Astrocyte (in vitro differentiated cells and primary cell): ENCODE measurements around the gene SYNDIG1L. TPM values are rescaled to one million over a fixed set of nuclear protein-coding genes. Genes with fewer than 3 reads are reported as not detected.

Experiments used
- DNase-seq: peaks from one replicate; pipeline ENCODE4 v3.0.0-alpha.2; 2010; ENCODE audit warnings: low read depth
- FAIRE-seq: peaks from 2 replicates; lab custom pipeline; 2011; peaks lifted over from hg19 to GRCh38; lab: Jason Lieb, UNC
- H2AFZ ChIP-seq: 2 replicates; pipeline ENCODE4 v1.6.0; 2012; ENCODE audit warnings: low read depth, low read length, inconsistent platforms
- H3K27ac ChIP-seq: 2 replicates; pipeline ENCODE4 v1.5.1; 2011; ENCODE audit warnings: low read depth, low read length, inconsistent platforms
- H3K27me3 ChIP-seq: 2 replicates; pipeline ENCODE4 v1.6.0; 2011; ENCODE audit warnings: low read length, inconsistent platforms; ENCODE audit not compliant: insufficient read depth
- H3K36me3 ChIP-seq: 2 replicates; pipeline ENCODE4 v1.5.1; 2011; ENCODE audit warnings: low read length, inconsistent platforms; ENCODE audit not compliant: insufficient read depth
- H3K4me1 ChIP-seq: 2 replicates; pipeline ENCODE4 v1.5.1; 2011; ENCODE audit warnings: low read length, inconsistent platforms; ENCODE audit not compliant: insufficient read depth
- H3K4me2 ChIP-seq: 2 replicates; pipeline ENCODE4 v1.6.0; 2012; ENCODE audit warnings: low read length, inconsistent platforms
- H3K4me3 ChIP-seq: 2 replicates; pipeline ENCODE4 v1.5.1; 2011; ENCODE audit warnings: low read depth, mild to moderate bottlenecking, low read length, inconsistent platforms; ENCODE audit not compliant: insufficient read depth
- H3K79me2 ChIP-seq: 2 replicates; pipeline ENCODE4 v1.6.0; 2012; ENCODE audit warnings: mild to moderate bottlenecking, low read length, inconsistent platforms; ENCODE audit not compliant: insufficient read depth
- H3K9ac ChIP-seq: 2 replicates; pipeline ENCODE4 v1.6.0; 2012; ENCODE audit warnings: mild to moderate bottlenecking, low read length, inconsistent platforms
- H3K9me3 ChIP-seq: 2 replicates; pipeline ENCODE4 v1.5.1; 2012; ENCODE audit warnings: low read depth, mild to moderate bottlenecking, low read length, inconsistent platforms; ENCODE audit not compliant: insufficient read depth
- H4K20me1 ChIP-seq: 2 replicates; pipeline ENCODE4 v1.6.0; 2012; ENCODE audit warnings: low read length, inconsistent platforms; ENCODE audit not compliant: insufficient read depth
- H3K27ac Mint-ChIP-seq: one replicate; pipeline ENCODE4 v1.8.0; 2021; ENCODE audit warnings: mild to moderate bottlenecking, mixed read lengths; ENCODE audit not compliant: unreplicated experiment
- H3K27me3 Mint-ChIP-seq: one replicate; pipeline ENCODE4 v1.8.0; 2021; ENCODE audit warnings: low read depth, mixed read lengths; ENCODE audit not compliant: unreplicated experiment
- H3K36me3 Mint-ChIP-seq: one replicate; pipeline ENCODE4 v1.8.0; 2021; ENCODE audit warnings: low read depth, mixed read lengths; ENCODE audit not compliant: unreplicated experiment
- H3K4me1 Mint-ChIP-seq: one replicate; pipeline ENCODE4 v1.8.0; 2021; ENCODE audit warnings: low read depth, mixed read lengths; ENCODE audit not compliant: unreplicated experiment
- H3K4me3 Mint-ChIP-seq: one replicate; pipeline ENCODE4 v1.8.0; 2021; ENCODE audit warnings: mild to moderate bottlenecking, moderate library complexity, mixed read lengths; ENCODE audit not compliant: unreplicated experiment
- H3K9me3 Mint-ChIP-seq: one replicate; pipeline ENCODE4 v1.8.0; 2021; ENCODE audit warnings: mild to moderate bottlenecking, mixed read lengths; ENCODE audit not compliant: unreplicated experiment
- CTCF ChIP-seq: IDR thresholded peaks from 2 replicates; pipeline ENCODE4 v1.5.1; 2011; ENCODE audit warnings: low read depth, mild to moderate bottlenecking, inconsistent platforms, low read length, moderate library complexity; ENCODE audit not compliant: insufficient read depth
- EZH2 ChIP-seq: IDR thresholded peaks from 2 replicates; pipeline ENCODE4 v1.6.1; 2012; ENCODE audit warnings: mild to moderate bottlenecking, low read length, inconsistent platforms; ENCODE audit not compliant: insufficient read depth
- total RNA-seq: library from RNA; stranded (reverse); gene quantifications from 2 replicates; pipeline ENCODE4 v1.2.1, GENCODE V29; 2021

SYNDIG1L gene
- total RNA-seq, 1 donor from 2014 or later, result not detected

DNA sequence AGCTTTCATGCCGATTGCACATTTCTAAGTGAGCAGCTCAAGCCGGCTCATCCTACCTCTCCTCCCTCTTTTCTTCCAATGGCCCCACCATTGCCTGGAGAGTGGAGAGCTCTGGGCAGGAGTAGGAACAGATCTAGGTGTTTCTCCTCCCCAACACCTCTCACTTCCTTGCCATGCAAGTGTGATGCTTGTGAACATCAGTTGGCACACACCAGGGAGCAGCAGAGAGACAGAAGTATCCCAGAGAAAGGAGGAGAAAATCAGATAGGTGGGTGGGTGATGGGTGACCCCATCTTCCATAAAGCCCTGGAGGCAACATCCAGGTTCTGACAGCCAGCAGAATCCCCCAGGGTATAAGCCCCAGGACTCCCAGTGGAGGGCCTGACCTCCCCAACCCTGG, 39.3 kb upstream of the SYNDIG1L start:
- Histone ChIP-seq H3K9me3 (no peaks in the 10 kb centered on the region), H3K27ac (no peak overlapping the region), H4K20me1 (no peaks in the 10 kb centered on the region), H3K4me3 (no peak overlapping the region), H3K79me2 (no peaks in the 10 kb centered on the region), H3K4me1 (no peaks in the 10 kb centered on the region), H3K36me3 (no peaks in the 10 kb centered on the region), H3K9ac (no peak overlapping the region), H3K27me3 (peaks cover 8% of the 10 kb centered on the region), H3K4me2 (no peak overlapping the region), H2AFZ (no peak overlapping the region)
- no peaks in the 10 kb centered on the region for H3K9me3 Mint-ChIP-seq
- no peaks in the 10 kb centered on the region for H3K4me1 Mint-ChIP-seq
- H3K27ac Mint-ChIP-seq, result no peak overlapping the region
- TF ChIP-seq CTCF (no peak), EZH2 (no peak)
- FAIRE-seq, result no peak
- DNase-seq, result no peak
- H3K36me3 Mint-ChIP-seq, result peaks cover 4% of the 10 kb centered on the region
- H3K27me3 Mint-ChIP-seq, result peaks cover 43% of the 10 kb centered on the region
- no peak overlapping the region for H3K4me3 Mint-ChIP-seq

DNA sequence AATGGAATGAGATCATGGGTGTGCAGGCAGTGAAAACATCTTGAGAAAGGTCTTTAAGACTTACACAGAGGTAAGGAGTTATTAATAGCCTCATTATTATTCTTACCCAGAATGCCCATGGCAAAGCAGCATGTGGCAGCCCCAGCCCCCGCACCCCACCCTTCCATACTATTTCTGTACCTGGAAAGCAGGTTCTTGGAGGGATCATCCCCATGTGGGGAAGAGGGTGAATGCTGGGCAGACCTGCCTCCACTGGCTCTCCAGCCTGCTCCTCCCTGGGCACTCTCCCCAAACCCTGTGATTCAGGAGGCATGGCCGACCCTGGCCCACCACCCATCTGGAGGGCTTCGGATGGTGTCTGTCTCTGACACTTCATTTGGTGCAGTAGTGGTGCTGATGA, 38.8 kb upstream of the SYNDIG1L start:
- H2AFZ ChIP-seq, result no peak overlapping the region
- no peak overlapping the region for H3K4me2 ChIP-seq
- no peak for TF ChIP-seq CTCF
- TF ChIP-seq EZH2, result no peak
- H3K27me3 ChIP-seq, result peaks cover 8% of the 10 kb centered on the region
- H3K9me3 Mint-ChIP-seq, result no peaks in the 10 kb centered on the region
- H3K4me3 ChIP-seq, result no peak overlapping the region
- H3K27ac ChIP-seq, result no peak overlapping the region
- no peaks in the 10 kb centered on the region for H4K20me1 ChIP-seq
- no peaks in the 10 kb centered on the region for H3K4me1 ChIP-seq
- no peak overlapping the region for H3K4me3 Mint-ChIP-seq
- H3K79me2 ChIP-seq, result no peaks in the 10 kb centered on the region
- no peak overlapping the region for H3K9ac ChIP-seq
- no peaks in the 10 kb centered on the region for H3K4me1 Mint-ChIP-seq
- no peaks in the 10 kb centered on the region for H3K36me3 ChIP-seq
- DNase-seq (no peak), FAIRE-seq (no peak)
- peaks cover 4% of the 10 kb centered on the region for H3K36me3 Mint-ChIP-seq
- no peak overlapping the region for H3K27ac Mint-ChIP-seq
- peaks cover 43% of the 10 kb centered on the region for H3K27me3 Mint-ChIP-seq
- no peaks in the 10 kb centered on the region for H3K9me3 ChIP-seq

- no peak overlapping the region for H3K27ac Mint-ChIP-seq
- Histone ChIP-seq H3K9ac (no peak overlapping the region), H2AFZ (no peak overlapping the region), H3K9me3 (no peaks in the 10 kb centered on the region), H3K36me3 (no peaks in the 10 kb centered on the region), H3K4me2 (no peak overlapping the region), H3K27me3 (peaks cover 8% of the 10 kb centered on the region), H3K4me3 (no peak overlapping the region), H3K79me2 (no peaks in the 10 kb centered on the region), H3K27ac (no peak overlapping the region), H3K4me1 (no peaks in the 10 kb centered on the region), H4K20me1 (no peaks in the 10 kb centered on the region)
- no peaks in the 10 kb centered on the region for H3K9me3 Mint-ChIP-seq
- no peak for DNase-seq
- H3K4me1 Mint-ChIP-seq, result peaks cover 2% of the 10 kb centered on the region
- no peak for FAIRE-seq
- H3K36me3 Mint-ChIP-seq, result peaks cover 4% of the 10 kb centered on the region
- no peak overlapping the region for H3K4me3 Mint-ChIP-seq
- peaks cover 39% of the 10 kb centered on the region for H3K27me3 Mint-ChIP-seq
- no peak for TF ChIP-seq CTCF
- no peak for TF ChIP-seq EZH2
These were observed 37.7 kb upstream of the SYNDIG1L start for GRCh38 chr14:74463697-74464096.
